Uterus (tissue), 4 donors: Measurements from ENCODE around the gene TH. TPM values are rescaled to one million over a fixed set of nuclear protein-coding genes. Genes with fewer than 3 reads are reported as not detected.

Experiments used
- DNase-seq, 2 donors: peaks; one replicate each; pipeline ENCODE4 v3.0.0-alpha.2; 2019 to 2020
- H3K27ac ChIP-seq, 2 donors: fragments of 200-600 bp; sonication (generic); 1 replicate in 1 of 2; 2 replicates in 1 of 2; pipeline ENCODE4 v1.5.1; 2016 to 2018
- H3K27me3 ChIP-seq, 2 donors: fragments of 200-600 bp; sonication (generic); one replicate each; pipeline ENCODE4 v1.5.1; 2018 to 2019; ENCODE audit warnings: control low read depth in 1 of 2
- H3K36me3 ChIP-seq, 2 donors: fragments of 200-600 bp; sonication (generic); one replicate each; pipeline ENCODE4 v1.5.1; 2019; ENCODE audit warnings: control low read depth in 1 of 2
- H3K4me1 ChIP-seq, 2 donors: fragments of 200-600 bp; sonication (generic); one replicate each; pipeline ENCODE4 v1.5.1; 2018 to 2019; ENCODE audit warnings: control low read depth in 1 of 2
- H3K4me3 ChIP-seq, 2 donors: fragments of 200-600 bp; sonication (generic); 1 replicate in 1 of 2; 2 replicates in 1 of 2; pipeline ENCODE4 v1.5.1; 2018 to 2019; ENCODE audit warnings: mild to moderate bottlenecking in 1 of 2
- H3K9me3 ChIP-seq, 2 donors: fragments of 200-600 bp; sonication (generic); one replicate each; pipeline ENCODE4 v1.5.1; 2019; ENCODE audit warnings: control low read depth in 1 of 2
- CTCF ChIP-seq, 4 experiments: fragments of 200-600 bp in 2 of 4; fragments of 450-650 bp in 2 of 4; sonication (generic) in 2 of 4; IDR thresholded peaks; one replicate each; pipeline ENCODE4 v1.5.1; 2016 to 2019; ENCODE audit warnings: antibody characterized with exemption in 4 of 4, mild to moderate bottlenecking in 2 of 4, moderate library complexity in 1 of 4
- POLR2A ChIP-seq, 2 donors: fragments of 450-650 bp; IDR thresholded peaks; one replicate each; pipeline ENCODE4 v1.6.1; 2016; ENCODE audit warnings: antibody characterized with exemption in 2 of 2, mild to moderate bottlenecking in 1 of 2, moderate library complexity in 1 of 2
- intact Hi-C: fragments of 100-400 bp; cut with DNase I; formaldehyde crosslinking; loops from one replicate; pipeline ENCODE4 v1.15.1; 2023; ENCODE audit warnings: low total_unique reads
- total RNA-seq, 4 donors: library from RNA; depleted of rRNA in 3 of 4; stranded (reverse); fragments of >200 nt in 3 of 4; gene quantifications; one replicate each; pipeline versions ENCODE4 v1.1.0 to v1.2.4, GENCODE V29; 2014 to 2023
- donor health status: DM: yes; HTN: yes; CAD: no.

The TH gene
- total RNA-seq, 4 donors from 2014 or later: 0.37 to 1.3 TPM; not detected in 2

DNA sequence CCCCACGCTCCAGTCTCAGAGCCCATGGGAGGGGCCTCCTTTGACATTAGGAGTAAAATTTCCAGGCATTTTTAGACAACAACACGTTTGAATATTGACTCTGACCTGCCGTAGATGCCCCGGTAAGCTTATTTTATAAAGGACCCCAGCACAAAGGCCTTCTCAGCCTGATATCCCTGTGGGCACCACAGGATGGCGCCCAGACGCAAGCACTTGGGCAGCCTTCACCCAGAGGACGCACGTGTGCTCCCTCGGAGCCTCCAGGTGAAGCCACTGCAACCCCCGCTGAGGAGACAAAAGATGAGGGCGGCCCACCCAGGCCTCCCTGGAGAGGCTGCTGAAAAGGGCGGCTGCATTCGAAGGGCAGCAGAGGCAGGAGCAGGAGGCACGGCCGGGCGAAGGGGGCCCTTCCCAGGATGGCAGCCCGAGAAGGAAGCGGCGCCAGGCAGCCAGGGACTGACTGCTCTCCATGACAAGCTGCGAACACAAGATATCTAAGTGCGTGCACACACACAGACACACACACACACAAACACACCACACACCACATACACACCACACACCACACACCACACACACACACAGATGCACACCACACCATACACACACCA lies 15.2 kb upstream of the TH start:
- no peaks in the 10 kb centered on the region for H3K9me3 ChIP-seq
- no peak for DNase-seq
- intact Hi-C loops: no loop called here
- H3K27ac ChIP-seq: no peak overlapping the region
- no peaks in the 10 kb centered on the region for H3K36me3 ChIP-seq
- TF ChIP-seq CTCF (IDR thresholded peaks at IDR 0.05): peak in 3 of 4 experiments; percentile 15 to 48 (median 34)
- no peak for TF ChIP-seq POLR2A (IDR thresholded peaks at IDR 0.05)
- peaks cover 0 to 7% of the 10 kb centered on the region in 2 donors for H3K27me3 ChIP-seq
- no peaks in the 10 kb centered on the region for H3K4me1 ChIP-seq
- no peak overlapping the region for H3K4me3 ChIP-seq

DNA sequence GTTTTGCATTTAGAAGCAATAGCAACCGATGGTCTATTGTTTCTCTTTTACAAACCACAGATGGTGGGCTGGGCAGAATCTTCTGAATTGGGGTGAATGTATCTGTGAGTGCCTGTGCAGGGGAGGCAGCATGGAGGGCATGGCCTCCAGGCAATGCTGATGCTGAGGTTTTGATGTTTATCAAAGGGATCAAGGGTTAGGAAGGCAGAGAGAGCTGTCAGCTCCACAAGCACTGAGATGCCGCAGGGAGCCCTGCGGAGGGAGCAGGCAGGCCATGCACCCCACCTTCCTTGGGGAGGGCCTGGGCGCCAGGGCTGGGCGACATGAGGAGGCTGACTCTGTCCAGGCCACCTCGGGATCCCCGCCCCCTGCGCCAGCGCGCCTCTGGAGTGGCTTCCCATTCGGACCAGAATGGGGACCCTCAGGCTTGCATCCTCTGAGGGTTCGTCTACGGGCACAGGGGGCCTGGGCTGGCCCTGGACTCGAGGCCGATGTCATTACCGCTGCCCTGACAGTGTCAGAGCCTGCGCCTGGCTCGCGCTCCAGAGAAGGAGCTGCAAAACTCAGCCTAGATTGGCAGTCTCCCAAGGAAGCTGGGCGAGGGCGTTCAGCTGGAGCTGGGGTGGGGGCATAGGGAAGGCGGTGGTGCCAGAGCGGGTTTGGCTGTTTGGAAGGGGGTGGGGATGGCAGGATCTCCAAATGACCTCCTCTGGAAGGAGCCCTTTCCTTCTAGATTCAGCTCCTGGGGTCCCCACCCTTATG lies 13.9 kb upstream of the TH start:
- H3K9me3 ChIP-seq: no peaks in the 10 kb centered on the region
- H3K27ac ChIP-seq: no peak overlapping the region
- H3K4me3 ChIP-seq: no peak overlapping the region
- intact Hi-C loops: no loop called here
- TF ChIP-seq POLR2A (IDR thresholded peaks at IDR 0.05): no peak
- TF ChIP-seq CTCF (IDR thresholded peaks at IDR 0.05): no peak
- DNase-seq: no peak
- H3K27me3 ChIP-seq: peaks cover 0 to 7% of the 10 kb centered on the region in 2 donors
- no peaks in the 10 kb centered on the region for H3K36me3 ChIP-seq
- H3K4me1 ChIP-seq: no peaks in the 10 kb centered on the region

- intact Hi-C loops: no loop called here
- H3K36me3 ChIP-seq: no peaks in the 10 kb centered on the region
- no peak for DNase-seq
- no peak overlapping the region for H3K27ac ChIP-seq
- no peak overlapping the region for H3K4me3 ChIP-seq
- H3K9me3 ChIP-seq: no peaks in the 10 kb centered on the region
- TF ChIP-seq CTCF (IDR thresholded peaks at IDR 0.05): no peak
- no peak for TF ChIP-seq POLR2A (IDR thresholded peaks at IDR 0.05)
- peaks cover 0 to 7% of the 10 kb centered on the region in 2 donors for H3K27me3 ChIP-seq
- no peaks in the 10 kb centered on the region for H3K4me1 ChIP-seq
These were observed 11.3 kb upstream of the TH start for GRCh38 chr11:2182692-2183474.

GRCh38 chr11:2182075-2182474 lies 10.5 kb upstream of the TH start:
- H3K27ac ChIP-seq: no peak overlapping the region
- TF ChIP-seq POLR2A (IDR thresholded peaks at IDR 0.05): no peak
- no peak for TF ChIP-seq CTCF (IDR thresholded peaks at IDR 0.05)
- H3K4me3 ChIP-seq: no peak overlapping the region
- H3K27me3 ChIP-seq: peaks cover 0 to 7% of the 10 kb centered on the region in 2 donors
- intact Hi-C loops: no loop called here
- DNase-seq: no peak
- H3K9me3 ChIP-seq: no peaks in the 10 kb centered on the region
- H3K36me3 ChIP-seq: no peaks in the 10 kb centered on the region
- no peaks in the 10 kb centered on the region for H3K4me1 ChIP-seq
